BJ (cell line): Measurements from ENCODE around the gene CACNA1I. TPM values are rescaled to one million over a fixed set of nuclear protein-coding genes. Genes with fewer than 3 reads are reported as not detected.
"Not testable (repeated sequence)": the region's sequence is repeated elsewhere in the genome, so short reads cannot be mapped to it uniquely, and the experiment has no call there.

Experiments
- CTCF ChIA-PET: fragments of 350-600 bp; formaldehyde crosslinking; extraction: SDS; loops from one replicate; lab custom pipeline; 2021; ENCODE audit warnings: antibody characterized with exemption, inconsistent platforms; lab: Yijun Ruan, JAX
- POLR2A ChIA-PET: fragments of 300-600 bp; sonication (Branson Sonifier 250); formaldehyde crosslinking; extraction: SDS; loops from one replicate; lab custom pipeline; 2021; ENCODE audit warnings: antibody characterized with exemption; lab: Charles Lee
- DNase-seq: peaks from one replicate; pipeline ENCODE4 v3.0.0-alpha.2; 2011; ENCODE audit warnings: low read depth
- H3K27me3 ChIP-seq: 2 replicates; pipeline ENCODE4 v1.6.0; 2011; ENCODE audit warnings: low read length; ENCODE audit not compliant: control insufficient read depth, insufficient read depth
- H3K36me3 ChIP-seq: 2 replicates; pipeline ENCODE4 v1.5.1; 2011; ENCODE audit warnings: low read length; ENCODE audit not compliant: control insufficient read depth, insufficient read depth
- H3K4me3 ChIP-seq: 2 replicates; pipeline ENCODE4 v1.5.1; 2011; ENCODE audit warnings: low read depth, mild to moderate bottlenecking, control low read depth, low read length
- CTCF ChIP-seq: IDR thresholded peaks from 2 replicates; pipeline ENCODE4 v1.5.1; 2011; ENCODE audit warnings: low read depth, mild to moderate bottlenecking, control low read depth, inconsistent platforms, low read length, moderate library complexity; ENCODE audit not compliant: insufficient read depth
- polyA plus RNA-seq: library from polyadenylated mRNA; depleted of rRNA; stranded (reverse); fragments of >200 nt; gene quantifications from 2 replicates; pipeline ENCODE4 v1.2.3, GENCODE V29; 2011

The CACNA1I gene
- polyA plus RNA-seq, 1 experiment, result 0.01 TPM

GRCh38 chr22:39729141-39729934 is 158.8 kb downstream of the CACNA1I start:
- CTCF ChIA-PET, result no interaction called here
- no peak for DNase-seq

GRCh38 chr22:39731481-39731880 is 160.9 kb downstream of the CACNA1I start:
- H3K4me3 ChIP-seq, result no peak overlapping the region
- no peaks in the 10 kb centered on the region for H3K36me3 ChIP-seq
- ChIA-PET POLR2A (interaction anchor here (0.6 kb wide), 1 partner anchor 30 kb away, joined by 3 read pairs; no protein-coding TSS in a partner anchor), CTCF (interaction anchor here (1.0 kb wide), 1 partner anchor 200 kb away, joined by 4 read pairs; no protein-coding TSS in a partner anchor)
- no peak for DNase-seq
- H3K27me3 ChIP-seq, result peaks cover 17% of the 10 kb centered on the region
- TF ChIP-seq CTCF, result no peak

More at GRCh38 chr22:39729141-39729934, 158.8 kb downstream of the CACNA1I start:
- H3K27me3 ChIP-seq, result peaks cover 11% of the 10 kb centered on the region
- no peak for TF ChIP-seq CTCF
- H3K36me3 ChIP-seq, result no peaks in the 10 kb centered on the region
- H3K4me3 ChIP-seq, result no peak overlapping the region
- POLR2A ChIA-PET, result no interaction called here

GRCh38 chr22:39731881-39732555 is 161.5 kb downstream of the CACNA1I start:
- no peak for TF ChIP-seq CTCF
- DNase-seq, result no peak
- H3K27me3 ChIP-seq, result peaks cover 18% of the 10 kb centered on the region

GRCh38 chr22:39732625-39733024 is 162.1 kb downstream of the CACNA1I start:
- POLR2A ChIA-PET, result no interaction called here
- Histone ChIP-seq H3K4me3 (no peak overlapping the region), H3K27me3 (peaks cover 16% of the 10 kb centered on the region), H3K36me3 (no peaks in the 10 kb centered on the region)
- CTCF ChIA-PET, result no interaction called here
- no peak for DNase-seq
- no peak for TF ChIP-seq CTCF

More at GRCh38 chr22:39731881-39732555, 161.5 kb downstream of the CACNA1I start:
- POLR2A ChIA-PET, result interaction anchor here (0.6 kb wide), 1 partner anchor 31 kb away, joined by 3 read pairs; no protein-coding TSS in a partner anchor
- H3K4me3 ChIP-seq, result no peak overlapping the region
- CTCF ChIA-PET, result interaction anchor here (1.0 kb wide), 1 partner anchor 201 kb away, joined by 4 read pairs; no protein-coding TSS in a partner anchor
- H3K36me3 ChIP-seq, result no peaks in the 10 kb centered on the region

GRCh38 chr22:39733191-39733590 is 162.6 kb downstream of the CACNA1I start:
- TF ChIP-seq CTCF, result no peak
- CTCF ChIA-PET, result interaction anchor here (0.7 kb wide), 1 partner anchor 18 kb away, joined by 3 read pairs; no protein-coding TSS in a partner anchor
- peaks cover 16% of the 10 kb centered on the region for H3K27me3 ChIP-seq

GRCh38 chr22:39734046-39734445 is 163.5 kb downstream of the CACNA1I start:
- H3K36me3 ChIP-seq, H3K4me3 ChIP-seq, DNase-seq, POLR2A ChIA-PET: not testable (repeated sequence)
- peaks cover 16% of the 10 kb centered on the region for H3K27me3 ChIP-seq
- CTCF ChIA-PET, result interaction anchor here (0.7 kb wide), 1 partner anchor 17 kb away, joined by 3 read pairs; no protein-coding TSS in a partner anchor

More at GRCh38 chr22:39733191-39733590, 162.6 kb downstream of the CACNA1I start:
- DNase-seq, result no peak
- H3K36me3 ChIP-seq, result no peaks in the 10 kb centered on the region
- H3K4me3 ChIP-seq, result no peak overlapping the region
- POLR2A ChIA-PET, result no interaction called here
